Neural cell (in vitro differentiated cells): ENCODE measurements around the gene ERCC2. TPM values are rescaled to one million over a fixed set of nuclear protein-coding genes. Genes with fewer than 3 reads are reported as not detected.

Experiments
- H2AFZ ChIP-seq: fragments of 200-600, 300-800 bp; sonication (generic), shearing (Covaris generic); 2 replicates; pipeline ENCODE4 v1.6.0; 2014; ENCODE audit warnings: low read depth, mild to moderate bottlenecking, antibody characterized with exemption, low read length, moderate library complexity
- H3F3A ChIP-seq: fragments of 200-600 bp; shearing (Covaris generic); 2 replicates; pipeline ENCODE4 v1.6.1; 2016; ENCODE audit warnings: mild to moderate bottlenecking, moderate library complexity, mixed read lengths, antibody characterized with exemption, low read length; ENCODE audit not compliant: insufficient read depth, poor library complexity, severe bottlenecking
- H3K27ac ChIP-seq: fragments of 200-600, 300-800 bp; sonication (generic), shearing (Covaris generic); 2 replicates; pipeline ENCODE4 v1.5.1; 2014; ENCODE audit warnings: mild to moderate bottlenecking, low read length, moderate library complexity
- H3K27me3 ChIP-seq: fragments of 300-800, 200-600 bp; sonication (generic), shearing (Covaris generic); 2 replicates; pipeline ENCODE4 v1.6.0; 2014; ENCODE audit warnings: mild to moderate bottlenecking, low read depth, low read length, moderate library complexity; ENCODE audit not compliant: insufficient read depth
- H3K36me3 ChIP-seq: fragments of 300-800, 200-600 bp; sonication (generic), shearing (Covaris generic); 2 replicates; pipeline ENCODE4 v1.5.1; 2014; ENCODE audit warnings: mild to moderate bottlenecking, antibody characterized with exemption, low read length, moderate library complexity; ENCODE audit not compliant: insufficient read depth
- H3K4me2 ChIP-seq: fragments of 300-800, 200-600 bp; sonication (generic), shearing (Covaris generic); 2 replicates; pipeline ENCODE4 v1.6.0; 2014; ENCODE audit warnings: mild to moderate bottlenecking, low read length
- H3K4me3 ChIP-seq: fragments of 300-800, 200-600 bp; sonication (generic), shearing (Covaris generic); 2 replicates; pipeline ENCODE4 v1.5.1; 2014; ENCODE audit warnings: mild to moderate bottlenecking, low read length, moderate library complexity
- H3K79me2 ChIP-seq: fragments of 200-600 bp; shearing (Covaris generic); replicated peaks from 2 replicates; pipeline ENCODE4 v1.6.0; 2014; ENCODE audit warnings: mild to moderate bottlenecking, low read length, moderate library complexity; ENCODE audit not compliant: insufficient read depth
- H3K9ac ChIP-seq: fragments of 300-800, 200-600 bp; sonication (generic), shearing (Covaris generic); 2 replicates; pipeline ENCODE4 v1.6.1; 2016; ENCODE audit warnings: mild to moderate bottlenecking, low read length, mixed read lengths
- H3K9me2 ChIP-seq: fragments of 200-600 bp; shearing (Covaris generic); 2 replicates; pipeline ENCODE4 v1.6.1; 2016; ENCODE audit warnings: mild to moderate bottlenecking, low read length, mixed read lengths; ENCODE audit not compliant: insufficient read depth
- H3K9me3 ChIP-seq: fragments of 200-600, 300-800 bp; sonication (generic), shearing (Covaris generic); 2 replicates; pipeline ENCODE4 v1.6.1; 2016; ENCODE audit warnings: mild to moderate bottlenecking, mixed run types, low read length, moderate library complexity, mixed read lengths
- H4K20me1 ChIP-seq: fragments of 200-600 bp; shearing (Covaris generic); 2 replicates; pipeline ENCODE4 v1.6.1; 2016; ENCODE audit warnings: mild to moderate bottlenecking, mixed run types; ENCODE audit not compliant: insufficient read depth
- EP300 ChIP-seq: fragments of 450-650 bp; conservative IDR thresholded peaks from 2 replicates; pipeline ENCODE4 v1.6.1; 2014; ENCODE audit warnings: antibody characterized with exemption, mild to moderate bottlenecking, moderate library complexity; ENCODE audit not compliant: poor library complexity, severe bottlenecking
- EZH2 ChIP-seq: fragments of 200-600, 300-800 bp; shearing (Covaris generic), sonication (generic); IDR thresholded peaks from 2 replicates; pipeline ENCODE4 v1.6.1; 2014; ENCODE audit warnings: antibody characterized with exemption, low read length, borderline replicate concordance, mild to moderate bottlenecking; ENCODE audit not compliant: insufficient read depth, poor library complexity, severe bottlenecking
- MXI1 ChIP-seq: fragments of 450-650 bp; conservative IDR thresholded peaks from 2 replicates; pipeline ENCODE4 v1.6.1; 2014; ENCODE audit warnings: antibody characterized with exemption, mild to moderate bottlenecking; ENCODE audit not compliant: poor library complexity, severe bottlenecking
- POLR2AphosphoS5 ChIP-seq: IDR thresholded peaks from 2 replicates; pipeline ENCODE4 v1.6.1; 2012
- RAD21 ChIP-seq: fragments of 450-650 bp; conservative IDR thresholded peaks from 2 replicates; pipeline ENCODE4 v1.6.1; 2014; ENCODE audit warnings: antibody characterized with exemption, mild to moderate bottlenecking, moderate library complexity
- SMC3 ChIP-seq: fragments of 450-650 bp; conservative IDR thresholded peaks from 2 replicates; pipeline ENCODE4 v1.6.1; 2014; ENCODE audit warnings: antibody characterized with exemption, mild to moderate bottlenecking, moderate library complexity; ENCODE audit not compliant: poor library complexity
- TAF1 ChIP-seq: IDR thresholded peaks from 2 replicates; pipeline ENCODE4 v1.6.1; 2012; ENCODE audit warnings: low read depth
- polyA plus RNA-seq: library from polyadenylated mRNA; depleted of rRNA; stranded (reverse); fragments of >200 nt; gene quantifications from 2 replicates; pipeline ENCODE4 v1.2.3, GENCODE V29; 2014
- TF ChIP-seq, protein P1 (sequence below): fragments of 450-650 bp; IDR thresholded peaks from 2 replicates; pipeline ENCODE4 v1.5.1; 2014; ENCODE audit warnings: antibody characterized with exemption, mild to moderate bottlenecking, moderate library complexity; ENCODE audit not compliant: poor library complexity, severe bottlenecking
- TF ChIP-seq, protein P2 (sequence below): IDR thresholded peaks from 2 replicates; pipeline ENCODE4 v1.6.1; 2012; ENCODE audit warnings: borderline replicate concordance

ERCC2 gene
- polyA plus RNA-seq, 1 donor from 2014 or later: 28.8 TPM

DNA sequence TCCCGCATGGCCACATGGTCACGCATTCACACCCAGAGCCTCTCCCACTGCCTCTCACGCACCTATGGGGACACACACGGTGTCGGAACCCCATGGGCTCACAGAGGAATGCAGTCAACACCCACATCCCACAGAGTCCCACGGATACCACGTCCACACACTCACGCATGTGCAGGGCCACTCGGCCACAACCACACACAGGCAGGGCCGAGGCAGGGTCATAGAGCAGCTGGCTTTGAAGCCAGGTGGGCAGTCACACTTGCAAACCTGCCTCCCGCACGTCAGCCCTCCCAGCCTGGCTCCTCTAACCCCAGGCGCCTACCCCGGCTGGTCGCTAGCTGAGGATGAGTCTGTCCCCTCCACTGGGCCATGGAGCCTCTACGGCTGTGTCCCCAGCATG is 8.1 kb downstream of the ERCC2 start:
- no peak for TF ChIP-seq RAD21
- TF ChIP-seq, protein P1, sequence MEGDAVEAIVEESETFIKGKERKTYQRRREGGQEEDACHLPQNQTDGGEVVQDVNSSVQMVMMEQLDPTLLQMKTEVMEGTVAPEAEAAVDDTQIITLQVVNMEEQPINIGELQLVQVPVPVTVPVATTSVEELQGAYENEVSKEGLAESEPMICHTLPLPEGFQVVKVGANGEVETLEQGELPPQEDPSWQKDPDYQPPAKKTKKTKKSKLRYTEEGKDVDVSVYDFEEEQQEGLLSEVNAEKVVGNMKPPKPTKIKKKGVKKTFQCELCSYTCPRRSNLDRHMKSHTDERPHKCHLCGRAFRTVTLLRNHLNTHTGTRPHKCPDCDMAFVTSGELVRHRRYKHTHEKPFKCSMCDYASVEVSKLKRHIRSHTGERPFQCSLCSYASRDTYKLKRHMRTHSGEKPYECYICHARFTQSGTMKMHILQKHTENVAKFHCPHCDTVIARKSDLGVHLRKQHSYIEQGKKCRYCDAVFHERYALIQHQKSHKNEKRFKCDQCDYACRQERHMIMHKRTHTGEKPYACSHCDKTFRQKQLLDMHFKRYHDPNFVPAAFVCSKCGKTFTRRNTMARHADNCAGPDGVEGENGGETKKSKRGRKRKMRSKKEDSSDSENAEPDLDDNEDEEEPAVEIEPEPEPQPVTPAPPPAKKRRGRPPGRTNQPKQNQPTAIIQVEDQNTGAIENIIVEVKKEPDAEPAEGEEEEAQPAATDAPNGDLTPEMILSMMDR: no peak
- no peak for TF ChIP-seq EP300
- TF ChIP-seq POLR2AphosphoS5: no peak
- TF ChIP-seq EZH2: no peak
- no peak for TF ChIP-seq TAF1
- Histone ChIP-seq H3K27ac (no peak overlapping the region), H3F3A (no peaks in the 10 kb centered on the region), H3K4me2 (no peak overlapping the region), H3K9me2 (no peaks in the 10 kb centered on the region), H3K9ac (no peak overlapping the region), H3K79me2 (no peaks in the 10 kb centered on the region), H4K20me1 (no peaks in the 10 kb centered on the region), H3K36me3 (no peaks in the 10 kb centered on the region), H3K27me3 (no peaks in the 10 kb centered on the region), H3K4me3 (no peak overlapping the region), H3K9me3 (no peaks in the 10 kb centered on the region), H2AFZ (no peak overlapping the region)

DNA sequence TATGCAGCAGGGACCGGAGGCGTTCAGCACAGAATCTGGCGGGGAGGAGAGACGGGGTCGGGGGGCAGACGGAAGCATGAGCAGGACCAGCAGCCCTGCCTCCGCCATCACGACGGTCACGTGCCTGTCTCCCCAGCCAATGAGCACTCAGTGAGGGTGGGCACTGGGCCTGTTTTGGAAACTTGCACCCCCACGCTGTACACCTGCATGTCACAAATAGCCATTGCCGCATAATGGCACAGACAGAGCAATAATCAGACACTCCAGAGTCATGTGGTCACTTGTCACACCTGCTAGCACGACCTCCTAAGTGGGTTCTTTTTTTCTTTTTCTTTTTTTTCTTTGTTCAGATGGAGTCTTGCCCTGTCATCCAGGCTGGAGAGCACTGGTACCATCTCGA is 8.8 kb downstream of the ERCC2 start:
- Histone ChIP-seq H3K27ac (no peak overlapping the region), H3K9ac (no peak overlapping the region), H2AFZ (no peak overlapping the region), H3K4me3 (no peak overlapping the region), H3K9me2 (no peaks in the 10 kb centered on the region), H3K4me2 (no peak overlapping the region), H4K20me1 (no peaks in the 10 kb centered on the region), H3K36me3 (no peaks in the 10 kb centered on the region), H3K27me3 (no peaks in the 10 kb centered on the region), H3F3A (no peaks in the 10 kb centered on the region), H3K9me3 (no peaks in the 10 kb centered on the region), H3K79me2 (no peaks in the 10 kb centered on the region)
- TF ChIP-seq, protein P2, sequence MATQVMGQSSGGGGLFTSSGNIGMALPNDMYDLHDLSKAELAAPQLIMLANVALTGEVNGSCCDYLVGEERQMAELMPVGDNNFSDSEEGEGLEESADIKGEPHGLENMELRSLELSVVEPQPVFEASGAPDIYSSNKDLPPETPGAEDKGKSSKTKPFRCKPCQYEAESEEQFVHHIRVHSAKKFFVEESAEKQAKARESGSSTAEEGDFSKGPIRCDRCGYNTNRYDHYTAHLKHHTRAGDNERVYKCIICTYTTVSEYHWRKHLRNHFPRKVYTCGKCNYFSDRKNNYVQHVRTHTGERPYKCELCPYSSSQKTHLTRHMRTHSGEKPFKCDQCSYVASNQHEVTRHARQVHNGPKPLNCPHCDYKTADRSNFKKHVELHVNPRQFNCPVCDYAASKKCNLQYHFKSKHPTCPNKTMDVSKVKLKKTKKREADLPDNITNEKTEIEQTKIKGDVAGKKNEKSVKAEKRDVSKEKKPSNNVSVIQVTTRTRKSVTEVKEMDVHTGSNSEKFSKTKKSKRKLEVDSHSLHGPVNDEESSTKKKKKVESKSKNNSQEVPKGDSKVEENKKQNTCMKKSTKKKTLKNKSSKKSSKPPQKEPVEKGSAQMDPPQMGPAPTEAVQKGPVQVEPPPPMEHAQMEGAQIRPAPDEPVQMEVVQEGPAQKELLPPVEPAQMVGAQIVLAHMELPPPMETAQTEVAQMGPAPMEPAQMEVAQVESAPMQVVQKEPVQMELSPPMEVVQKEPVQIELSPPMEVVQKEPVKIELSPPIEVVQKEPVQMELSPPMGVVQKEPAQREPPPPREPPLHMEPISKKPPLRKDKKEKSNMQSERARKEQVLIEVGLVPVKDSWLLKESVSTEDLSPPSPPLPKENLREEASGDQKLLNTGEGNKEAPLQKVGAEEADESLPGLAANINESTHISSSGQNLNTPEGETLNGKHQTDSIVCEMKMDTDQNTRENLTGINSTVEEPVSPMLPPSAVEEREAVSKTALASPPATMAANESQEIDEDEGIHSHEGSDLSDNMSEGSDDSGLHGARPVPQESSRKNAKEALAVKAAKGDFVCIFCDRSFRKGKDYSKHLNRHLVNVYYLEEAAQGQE: no peak
- TF ChIP-seq EZH2: no peak
- no peak for TF ChIP-seq TAF1
- no peak for TF ChIP-seq MXI1
- no peak for TF ChIP-seq POLR2AphosphoS5
- no peak for TF ChIP-seq SMC3
- TF ChIP-seq, protein P1: no peak
- TF ChIP-seq EP300: no peak
